Trophoblast cell (in vitro differentiated cells and primary cell): ENCODE data around the gene HOXA7.

Experiments used
- DNase-seq, 2 donors: peaks; one replicate each; pipeline ENCODE4 v3.0.0-alpha.2; 2016
- H2AFZ ChIP-seq: 2 replicates; pipeline ENCODE4 v1.6.1; 2013; ENCODE audit warnings: low read length, moderate library complexity, mild to moderate bottlenecking; ENCODE audit not compliant: insufficient read depth, poor library complexity
- H2AK5ac ChIP-seq: 2 replicates; pipeline ENCODE4 v1.6.1; 2013; ENCODE audit warnings: mild to moderate bottlenecking, low read length
- H2BK120ac ChIP-seq: 2 replicates; pipeline ENCODE4 v1.6.1; 2013; ENCODE audit warnings: low read length, mild to moderate bottlenecking, moderate library complexity; ENCODE audit not compliant: insufficient read depth, poor library complexity
- H2BK12ac ChIP-seq: 2 replicates; pipeline ENCODE4 v1.6.1; 2013; ENCODE audit warnings: mild to moderate bottlenecking, low read length, moderate library complexity
- H2BK5ac ChIP-seq: 2 replicates; pipeline ENCODE4 v1.6.1; 2013; ENCODE audit warnings: low read length, low read depth, moderate library complexity, mild to moderate bottlenecking; ENCODE audit not compliant: poor library complexity
- H3K14ac ChIP-seq: 2 replicates; pipeline ENCODE4 v1.6.1; 2013; ENCODE audit warnings: mild to moderate bottlenecking, low read length
- H3K18ac ChIP-seq: 2 replicates; pipeline ENCODE4 v1.6.1; 2013; ENCODE audit warnings: mild to moderate bottlenecking, low read length
- H3K23ac ChIP-seq: 2 replicates; pipeline ENCODE4 v1.6.1; 2013; ENCODE audit warnings: low read length
- H3K27ac ChIP-seq: 2 replicates; pipeline ENCODE4 v1.5.1; 2013; ENCODE audit warnings: low read depth, mild to moderate bottlenecking, inconsistent platforms, low read length, moderate library complexity
- H3K27me3 ChIP-seq: 2 replicates; pipeline ENCODE4 v1.6.1; 2013; ENCODE audit warnings: inconsistent platforms, mild to moderate bottlenecking, low read length, moderate library complexity; ENCODE audit not compliant: insufficient read depth
- H3K36me3 ChIP-seq, 2 experiments: 1 replicate in 1 of 2; 2 replicates in 1 of 2; pipeline ENCODE4 v1.6.1; 2013; ENCODE audit warnings: low read length in 2 of 2, mild to moderate bottlenecking in 2 of 2, moderate library complexity in 1 of 2; ENCODE audit not compliant: insufficient read depth in 2 of 2, control insufficient read depth in 1 of 2
- H3K4ac ChIP-seq: 2 replicates; pipeline ENCODE4 v1.6.1; 2013; ENCODE audit warnings: low read depth, mild to moderate bottlenecking, low read length, moderate library complexity
- H3K4me1 ChIP-seq, 2 experiments: 1 replicate in 1 of 2; 2 replicates in 1 of 2; pipeline ENCODE4 v1.6.1; 2013; ENCODE audit warnings: low read length in 2 of 2, mild to moderate bottlenecking in 2 of 2, moderate library complexity in 1 of 2; ENCODE audit not compliant: insufficient read depth in 2 of 2, control insufficient read depth in 1 of 2
- H3K4me2 ChIP-seq: 2 replicates; pipeline ENCODE4 v1.6.1; 2013; ENCODE audit warnings: inconsistent platforms, mild to moderate bottlenecking, low read length, moderate library complexity
- H3K4me3 ChIP-seq: 2 replicates; pipeline ENCODE4 v1.5.1; 2013; ENCODE audit warnings: mild to moderate bottlenecking, low read depth, low read length, inconsistent platforms
- H3K79me1 ChIP-seq: one replicate; pipeline ENCODE4 v1.6.1; 2013; ENCODE audit warnings: low read length
- H3K79me2 ChIP-seq: 2 replicates; pipeline ENCODE4 v1.6.1; 2013; ENCODE audit warnings: low read length, mild to moderate bottlenecking; ENCODE audit not compliant: control insufficient read depth, insufficient read depth, poor library complexity
- H3K9ac ChIP-seq: 2 replicates; pipeline ENCODE4 v1.6.1; 2013; ENCODE audit warnings: mild to moderate bottlenecking, low read length
- H3K9me3 ChIP-seq: 2 replicates; pipeline ENCODE4 v1.6.1; 2013; ENCODE audit warnings: low read depth, mild to moderate bottlenecking, control low read depth, inconsistent platforms, low read length; ENCODE audit not compliant: insufficient read depth
- H4K12ac ChIP-seq: 2 replicates; pipeline ENCODE4 v1.6.1; 2013; ENCODE audit warnings: low read depth, mild to moderate bottlenecking, low read length, moderate library complexity
- H4K8ac ChIP-seq: 2 replicates; pipeline ENCODE4 v1.6.1; 2013; ENCODE audit warnings: low read depth, mild to moderate bottlenecking, low read length, moderate library complexity
- H4K91ac ChIP-seq: one replicate; pipeline ENCODE4 v1.6.1; 2013; ENCODE audit warnings: low read depth, mild to moderate bottlenecking, low read length, moderate library complexity
- WGBS: extraction: QIAGEN DNeasy Blood & Tissue Kit; methylation state at CpG from one replicate; pipeline ENCODE4 v1.1.7; 2013; ENCODE audit warnings: missing lambda C conversion rate; ENCODE audit not compliant: insufficient read length, insufficient coverage; ENCODE audit errors: extremely low coverage; 5-methylcytosine and 5-hydroxymethylcytosine counted together

Gene HOXA7

DNA sequence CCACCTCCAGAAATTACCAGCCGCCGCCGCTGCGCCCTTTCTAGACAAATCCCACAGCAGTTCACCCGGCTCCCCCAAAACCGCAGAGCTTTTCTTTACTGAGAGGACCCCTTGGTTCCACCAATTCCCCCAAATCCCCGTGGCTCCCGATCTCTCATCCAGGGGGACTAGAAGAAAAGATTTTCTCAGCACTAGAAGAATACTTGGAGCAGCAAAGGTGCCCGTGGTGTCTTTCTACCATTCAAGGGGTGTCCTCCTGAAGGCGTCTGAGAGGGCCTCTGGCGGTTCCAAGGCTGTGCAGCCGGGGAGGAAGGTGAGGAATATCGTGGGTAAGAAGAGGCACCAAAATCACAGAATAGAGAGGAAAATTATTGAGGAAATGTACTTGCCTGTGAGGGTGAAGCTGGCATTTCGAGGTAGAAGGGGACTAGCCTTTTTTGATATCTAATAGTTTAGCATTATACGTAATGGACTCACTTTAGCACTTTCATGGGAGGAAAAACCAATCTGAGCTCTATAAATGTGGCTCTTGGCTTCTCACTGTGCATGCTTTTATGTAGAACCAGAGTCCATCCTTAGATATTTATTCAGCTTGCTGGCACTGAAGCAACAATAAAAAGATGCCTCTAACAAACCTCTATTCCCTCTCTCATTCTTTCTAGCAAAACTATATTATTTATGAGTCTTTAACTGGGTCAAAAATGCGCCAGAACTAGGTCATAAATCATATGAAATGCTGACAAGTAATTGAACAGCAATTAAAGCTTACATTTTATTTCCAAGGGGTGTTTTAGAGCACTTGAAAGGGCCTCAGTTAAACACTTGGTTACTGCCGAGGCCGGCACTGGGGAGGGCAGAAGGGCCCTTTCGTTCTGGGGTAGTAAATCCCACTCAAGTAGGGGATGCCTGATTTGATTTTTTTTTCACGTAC lies 40.2 kb downstream of the HOXA7 start:
- no peak overlapping the region for H3K4me3 ChIP-seq
- no peak overlapping the region for H2BK5ac ChIP-seq
- H3K18ac ChIP-seq: no peak overlapping the region
- no peak for DNase-seq
- H3K23ac ChIP-seq: no peak overlapping the region
- no peaks in the 10 kb centered on the region for H3K4me1 ChIP-seq
- H2BK120ac ChIP-seq: no peak overlapping the region
- H3K36me3 ChIP-seq: no peaks in the 10 kb centered on the region
- H3K4me2 ChIP-seq: no peak overlapping the region
- H2BK12ac ChIP-seq: no peak overlapping the region
- no CpG with 5 or more reads among the region's 20 CpGs for WGBS
- no peaks in the 10 kb centered on the region for H3K79me2 ChIP-seq
- no peak overlapping the region for H3K9ac ChIP-seq
- no peak overlapping the region for H3K27ac ChIP-seq
- H3K9me3 ChIP-seq: peaks cover under 1% of the 10 kb centered on the region
- H4K12ac ChIP-seq: no peak overlapping the region
- H3K4ac ChIP-seq: no peak overlapping the region
- no peak overlapping the region for H2AFZ ChIP-seq
- peaks cover 79% of the 10 kb centered on the region for H3K27me3 ChIP-seq
- H4K91ac ChIP-seq: no peak overlapping the region
- no peaks in the 10 kb centered on the region for H3K79me1 ChIP-seq
- no peak overlapping the region for H3K14ac ChIP-seq
- no peak overlapping the region for H4K8ac ChIP-seq
- H2AK5ac ChIP-seq: no peak overlapping the region

DNA sequence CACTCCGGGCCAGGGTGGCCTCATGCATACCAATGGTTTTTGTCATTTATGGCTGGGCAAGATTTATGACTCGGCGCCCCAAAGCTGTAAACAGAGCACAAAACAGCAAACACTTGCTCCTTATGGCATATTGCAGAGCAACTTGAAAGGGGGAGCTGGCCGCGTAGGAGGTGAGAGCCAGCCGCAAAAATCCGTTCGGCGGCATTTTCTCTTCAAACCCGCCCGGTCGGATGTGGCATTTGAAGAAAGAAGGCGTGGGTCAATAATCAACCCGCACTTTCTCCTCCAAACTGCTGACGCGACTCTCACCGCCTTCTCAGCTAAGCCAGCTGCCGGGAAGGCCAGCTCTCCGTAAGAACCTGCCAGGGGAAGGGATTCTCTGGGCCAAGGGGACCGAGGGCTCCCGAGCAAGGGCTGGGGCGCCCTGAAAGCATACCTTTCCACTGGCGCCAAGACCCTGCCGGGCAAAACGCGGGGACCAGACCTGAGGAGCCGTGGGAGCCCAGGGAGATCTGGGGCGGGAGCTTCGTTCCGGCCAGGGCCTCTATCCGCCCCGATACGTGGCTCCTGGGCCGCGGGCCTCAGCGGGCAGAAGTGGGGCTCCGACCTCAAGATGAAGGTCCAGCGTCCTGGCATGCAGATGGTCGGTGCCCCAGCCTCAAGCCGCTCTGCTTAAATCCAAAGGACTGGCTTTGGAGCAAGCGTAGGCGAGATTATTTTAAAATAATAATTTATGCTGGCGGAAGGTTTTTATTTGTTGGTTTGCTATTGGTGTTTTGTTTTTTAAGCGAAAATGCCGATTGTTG lies 41.1 kb downstream of the HOXA7 start:
- WGBS: no CpG with 5 or more reads among the region's 45 CpGs
- no peak overlapping the region for H2BK12ac ChIP-seq
- H4K8ac ChIP-seq: no peak overlapping the region
- peaks cover 3% of the 10 kb centered on the region for H3K9me3 ChIP-seq
- no peak overlapping the region for H4K91ac ChIP-seq
- no peaks in the 10 kb centered on the region for H3K79me2 ChIP-seq
- peaks cover 1 to 2% of the 10 kb centered on the region in 2 experiments for H3K4me1 ChIP-seq
- H3K9ac ChIP-seq: no peak overlapping the region
- H3K4me3 ChIP-seq: no peak overlapping the region
- H3K79me1 ChIP-seq: no peaks in the 10 kb centered on the region
- peaks cover 80% of the 10 kb centered on the region for H3K27me3 ChIP-seq
- H2BK5ac ChIP-seq: no peak overlapping the region
- no peak overlapping the region for H2BK120ac ChIP-seq
- no peak overlapping the region for H3K4me2 ChIP-seq
- H4K12ac ChIP-seq: no peak overlapping the region
- H3K36me3 ChIP-seq: no peaks in the 10 kb centered on the region
- no peak overlapping the region for H3K14ac ChIP-seq
- H3K4ac ChIP-seq: no peak overlapping the region
- no peak overlapping the region for H3K27ac ChIP-seq
- no peak overlapping the region for H2AFZ ChIP-seq
- no peak overlapping the region for H2AK5ac ChIP-seq
- no peak for DNase-seq
- H3K18ac ChIP-seq: no peak overlapping the region
- H3K23ac ChIP-seq: no peak overlapping the region

GRCh38 chr7:27114881-27115220 lies 41.6 kb downstream of the HOXA7 start:
- Histone ChIP-seq H3K4me3 (no peak overlapping the region), H2AFZ (no peak overlapping the region), H3K79me2 (no peaks in the 10 kb centered on the region), H3K36me3 (no peaks in the 10 kb centered on the region), H3K14ac (no peak overlapping the region), H3K27ac (no peak overlapping the region), H3K9me3 (peaks cover 6% of the 10 kb centered on the region), H3K27me3 (peaks cover 80% of the 10 kb centered on the region), H4K12ac (no peak overlapping the region), H3K4me2 (no peak overlapping the region), H4K8ac (no peak overlapping the region), H2AK5ac (no peak overlapping the region), H2BK120ac (no peak overlapping the region), H2BK12ac (no peak overlapping the region), H4K91ac (no peak overlapping the region), H3K9ac (no peak overlapping the region), H3K18ac (no peak overlapping the region), H3K79me1 (no peaks in the 10 kb centered on the region), H2BK5ac (no peak overlapping the region), H3K4ac (no peak overlapping the region), H3K4me1 (peaks cover 2 to 4% of the 10 kb centered on the region in 2 experiments), H3K23ac (no peak overlapping the region)
- DNase-seq: no peak
- no CpG with 5 or more reads among the region's 6 CpGs for WGBS

- Histone ChIP-seq H4K12ac (no peak overlapping the region), H3K79me1 (no peaks in the 10 kb centered on the region), H3K36me3 (no peaks in the 10 kb centered on the region), H2BK12ac (no peak overlapping the region), H3K23ac (no peak overlapping the region), H4K91ac (no peak overlapping the region), H3K4me3 (no peak overlapping the region), H3K27me3 (peaks cover 80% of the 10 kb centered on the region), H3K4me1 (peaks cover 2 to 4% of the 10 kb centered on the region in 2 experiments), H2AFZ (no peak overlapping the region), H2AK5ac (no peak overlapping the region), H3K4ac (no peak overlapping the region), H3K9me3 (peaks cover 8% of the 10 kb centered on the region), H3K14ac (no peak overlapping the region), H2BK120ac (no peak overlapping the region), H3K9ac (no peak overlapping the region), H4K8ac (no peak overlapping the region), H3K27ac (no peak overlapping the region), H3K18ac (no peak overlapping the region), H3K4me2 (no peak overlapping the region), H2BK5ac (no peak overlapping the region), H3K79me2 (no peaks in the 10 kb centered on the region)
- WGBS: no CpG with 5 or more reads among the region's 26 CpGs
- DNase-seq: no peak
Observed at GRCh38 chr7:27113991-27114769, 42.3 kb downstream of the HOXA7 start.
